ENCODE results near the gene TENM3. TPM values are rescaled to one million over a fixed set of nuclear protein-coding genes. Genes with fewer than 3 reads are reported as not detected.

Gene TENM3
- total RNA-seq, 2 experiments from 2014 or later = not detected

- H3K36me3 Mint-ChIP-seq (ENCODE audit: low read depth) = no peaks in the 10 kb centered on the region
- CTCF ChIA-PET = interaction anchor here (1.0 kb wide), 1 partner anchor 9 kb away, joined by 4 read pairs; no protein-coding TSS in a partner anchor
- no peak for DNase-seq
- intact Hi-C loops (cut with micrococcal nuclease) = no loop called here
- H3K27me3 Mint-ChIP-seq (ENCODE audit: low read depth) = peaks cover 16% of the 10 kb centered on the region
- no peak overlapping the region for H3K27ac Mint-ChIP-seq
- no peak overlapping the region for H3K4me3 Mint-ChIP-seq
- no peaks in the 10 kb centered on the region for H3K9me3 Mint-ChIP-seq
- no peaks in the 10 kb centered on the region for H3K4me1 Mint-ChIP-seq (ENCODE audit: low read depth)
Measured at GRCh38 chr4:182699201-182699600, 456.0 kb downstream of the TENM3 start.

GRCh38 chr4:182699795-182700194, 456.6 kb downstream of the TENM3 start:
- CTCF ChIA-PET = no interaction called here
- intact Hi-C loops (cut with micrococcal nuclease) = no loop called here
- Mint-ChIP-seq H3K4me3 (no peak overlapping the region), H3K36me3 (ENCODE audit: low read depth) (no peaks in the 10 kb centered on the region), H3K9me3 (no peaks in the 10 kb centered on the region), H3K27me3 (ENCODE audit: low read depth) (peaks cover 12% of the 10 kb centered on the region), H3K27ac (no peak overlapping the region), H3K4me1 (ENCODE audit: low read depth) (no peaks in the 10 kb centered on the region)
- DNase-seq = no peak

- CTCF ChIA-PET = no interaction called here
- no peaks in the 10 kb centered on the region for H3K4me1 Mint-ChIP-seq (ENCODE audit: low read depth)
- no peak for DNase-seq
- H3K9me3 Mint-ChIP-seq = no peaks in the 10 kb centered on the region
- intact Hi-C loops (cut with micrococcal nuclease) = no loop called here
- no peak overlapping the region for H3K4me3 Mint-ChIP-seq
- H3K27me3 Mint-ChIP-seq (ENCODE audit: low read depth) = peaks cover 9% of the 10 kb centered on the region
- H3K36me3 Mint-ChIP-seq (ENCODE audit: low read depth) = no peaks in the 10 kb centered on the region
- no peak overlapping the region for H3K27ac Mint-ChIP-seq
Measured at GRCh38 chr4:182700362-182701160, 457.4 kb downstream of the TENM3 start.

GRCh38 chr4:182704077-182704476, 460.9 kb downstream of the TENM3 start:
- peaks cover 7% of the 10 kb centered on the region for H3K27me3 Mint-ChIP-seq (ENCODE audit: low read depth)
- no peak overlapping the region for H3K27ac Mint-ChIP-seq
- CTCF ChIA-PET = no interaction called here
- H3K4me3 Mint-ChIP-seq = no peak overlapping the region
- intact Hi-C loops (cut with micrococcal nuclease) = no loop called here
- no peaks in the 10 kb centered on the region for H3K4me1 Mint-ChIP-seq (ENCODE audit: low read depth)
- no peaks in the 10 kb centered on the region for H3K9me3 Mint-ChIP-seq
- no peak for DNase-seq
- no peaks in the 10 kb centered on the region for H3K36me3 Mint-ChIP-seq (ENCODE audit: low read depth)

GRCh38 chr4:182704948-182705347, 461.7 kb downstream of the TENM3 start:
- no peak overlapping the region for H3K27ac Mint-ChIP-seq
- H3K4me3 Mint-ChIP-seq = no peak overlapping the region
- CTCF ChIA-PET = no interaction called here
- no peaks in the 10 kb centered on the region for H3K4me1 Mint-ChIP-seq (ENCODE audit: low read depth)
- H3K36me3 Mint-ChIP-seq (ENCODE audit: low read depth) = no peaks in the 10 kb centered on the region
- no peak for DNase-seq
- peaks cover 7% of the 10 kb centered on the region for H3K27me3 Mint-ChIP-seq (ENCODE audit: low read depth)
- intact Hi-C loops (cut with micrococcal nuclease) = no loop called here
- H3K9me3 Mint-ChIP-seq = no peaks in the 10 kb centered on the region

GRCh38 chr4:182705389-182705788, 462.2 kb downstream of the TENM3 start:
- H3K4me3 Mint-ChIP-seq = no peak overlapping the region
- H3K36me3 Mint-ChIP-seq (ENCODE audit: low read depth) = no peaks in the 10 kb centered on the region
- H3K27me3 Mint-ChIP-seq (ENCODE audit: low read depth) = peaks cover 7% of the 10 kb centered on the region
- no peak overlapping the region for H3K27ac Mint-ChIP-seq
- DNase-seq = no peak
- intact Hi-C loops (cut with micrococcal nuclease) = no loop called here
- H3K9me3 Mint-ChIP-seq = no peaks in the 10 kb centered on the region
- CTCF ChIA-PET = no interaction called here
- H3K4me1 Mint-ChIP-seq (ENCODE audit: low read depth) = no peaks in the 10 kb centered on the region

GRCh38 chr4:182711211-182711610, 468.0 kb downstream of the TENM3 start:
- no peak overlapping the region for H3K27ac Mint-ChIP-seq
- CTCF ChIA-PET = no interaction called here
- no peak overlapping the region for H3K4me3 Mint-ChIP-seq
- no peaks in the 10 kb centered on the region for H3K9me3 Mint-ChIP-seq
- H3K27me3 Mint-ChIP-seq (ENCODE audit: low read depth) = peaks cover 4% of the 10 kb centered on the region
- intact Hi-C loops (cut with micrococcal nuclease) = no loop called here
- no peaks in the 10 kb centered on the region for H3K4me1 Mint-ChIP-seq (ENCODE audit: low read depth)
- H3K36me3 Mint-ChIP-seq (ENCODE audit: low read depth) = no peaks in the 10 kb centered on the region
- DNase-seq = no peak

- Mint-ChIP-seq H3K36me3 (ENCODE audit: low read depth) (no peaks in the 10 kb centered on the region), H3K4me1 (ENCODE audit: low read depth) (no peaks in the 10 kb centered on the region), H3K27me3 (ENCODE audit: low read depth) (no peaks in the 10 kb centered on the region), H3K27ac (no peak overlapping the region), H3K4me3 (no peak overlapping the region), H3K9me3 (no peaks in the 10 kb centered on the region)
- CTCF ChIA-PET = no interaction called here
- DNase-seq = no peak
- intact Hi-C loops (cut with micrococcal nuclease) = no loop called here
Measured at GRCh38 chr4:182715548-182715947, 472.3 kb downstream of the TENM3 start.

GRCh38 chr4:182716192-182716591, 473.0 kb downstream of the TENM3 start:
- CTCF ChIA-PET = interaction anchor here (0.6 kb wide), 1 partner anchor 277 kb away, joined by 3 read pairs; no protein-coding TSS in a partner anchor
- H3K9me3 Mint-ChIP-seq = no peaks in the 10 kb centered on the region

GRCh38 chr4:182717788-182718583, 474.8 kb downstream of the TENM3 start:
- DNase-seq = no peak
- Mint-ChIP-seq H3K27ac (no peak overlapping the region), H3K27me3 (ENCODE audit: low read depth) (peaks cover 2% of the 10 kb centered on the region), H3K4me1 (ENCODE audit: low read depth) (no peaks in the 10 kb centered on the region), H3K4me3 (no peak overlapping the region), H3K9me3 (no peaks in the 10 kb centered on the region), H3K36me3 (ENCODE audit: low read depth) (no peaks in the 10 kb centered on the region)
- CTCF ChIA-PET = no interaction called here
- intact Hi-C loops (cut with micrococcal nuclease) = no loop called here

More at GRCh38 chr4:182716192-182716591, 473.0 kb downstream of the TENM3 start:
- DNase-seq = no peak
- Mint-ChIP-seq H3K27ac (no peak overlapping the region), H3K27me3 (ENCODE audit: low read depth) (no peaks in the 10 kb centered on the region), H3K36me3 (ENCODE audit: low read depth) (no peaks in the 10 kb centered on the region), H3K4me3 (no peak overlapping the region), H3K4me1 (ENCODE audit: low read depth) (no peaks in the 10 kb centered on the region)
- intact Hi-C loops (cut with micrococcal nuclease) = no loop called here

GRCh38 chr4:182724414-182724813, 481.2 kb downstream of the TENM3 start:
- H3K9me3 Mint-ChIP-seq = no peaks in the 10 kb centered on the region
- CTCF ChIA-PET = no interaction called here
- peaks cover 6% of the 10 kb centered on the region for H3K27me3 Mint-ChIP-seq (ENCODE audit: low read depth)

GRCh38 chr4:182729516-182729915, 486.3 kb downstream of the TENM3 start:
- Mint-ChIP-seq H3K27me3 (ENCODE audit: low read depth) (no peaks in the 10 kb centered on the region), H3K4me3 (no peak overlapping the region), H3K4me1 (ENCODE audit: low read depth) (no peaks in the 10 kb centered on the region), H3K36me3 (ENCODE audit: low read depth) (no peaks in the 10 kb centered on the region), H3K9me3 (no peaks in the 10 kb centered on the region), H3K27ac (no peak overlapping the region)
- intact Hi-C loops (cut with micrococcal nuclease) = no loop called here
- DNase-seq = no peak
- CTCF ChIA-PET = no interaction called here

More at GRCh38 chr4:182724414-182724813, 481.2 kb downstream of the TENM3 start:
- no peak for DNase-seq
- Mint-ChIP-seq H3K4me3 (no peak overlapping the region), H3K36me3 (ENCODE audit: low read depth) (no peaks in the 10 kb centered on the region), H3K4me1 (ENCODE audit: low read depth) (no peaks in the 10 kb centered on the region), H3K27ac (no peak overlapping the region)
- intact Hi-C loops (cut with micrococcal nuclease) = no loop called here

- CTCF ChIA-PET = no interaction called here
- intact Hi-C loops (cut with micrococcal nuclease) = no loop called here
- H3K27ac Mint-ChIP-seq = no peak overlapping the region
- DNase-seq = no peak
- H3K9me3 Mint-ChIP-seq = no peaks in the 10 kb centered on the region
- H3K4me3 Mint-ChIP-seq = no peak overlapping the region
- H3K4me1 Mint-ChIP-seq (ENCODE audit: low read depth) = no peaks in the 10 kb centered on the region
- no peaks in the 10 kb centered on the region for H3K27me3 Mint-ChIP-seq (ENCODE audit: low read depth)
- H3K36me3 Mint-ChIP-seq (ENCODE audit: low read depth) = no peaks in the 10 kb centered on the region
Measured at GRCh38 chr4:182730791-182731190, 487.6 kb downstream of the TENM3 start.
